NCI-H2107 treated with DMSO at 0.1 percent for 48 hours (cell line): ENCODE data around the gene PEAK3.

Experiments
- DNase-seq: peaks from one replicate; lab custom pipeline; 2025; ENCODE audit not compliant: unreplicated experiment; lab: John Stamatoyannopoulos, UW

Gene PEAK3

DNA sequence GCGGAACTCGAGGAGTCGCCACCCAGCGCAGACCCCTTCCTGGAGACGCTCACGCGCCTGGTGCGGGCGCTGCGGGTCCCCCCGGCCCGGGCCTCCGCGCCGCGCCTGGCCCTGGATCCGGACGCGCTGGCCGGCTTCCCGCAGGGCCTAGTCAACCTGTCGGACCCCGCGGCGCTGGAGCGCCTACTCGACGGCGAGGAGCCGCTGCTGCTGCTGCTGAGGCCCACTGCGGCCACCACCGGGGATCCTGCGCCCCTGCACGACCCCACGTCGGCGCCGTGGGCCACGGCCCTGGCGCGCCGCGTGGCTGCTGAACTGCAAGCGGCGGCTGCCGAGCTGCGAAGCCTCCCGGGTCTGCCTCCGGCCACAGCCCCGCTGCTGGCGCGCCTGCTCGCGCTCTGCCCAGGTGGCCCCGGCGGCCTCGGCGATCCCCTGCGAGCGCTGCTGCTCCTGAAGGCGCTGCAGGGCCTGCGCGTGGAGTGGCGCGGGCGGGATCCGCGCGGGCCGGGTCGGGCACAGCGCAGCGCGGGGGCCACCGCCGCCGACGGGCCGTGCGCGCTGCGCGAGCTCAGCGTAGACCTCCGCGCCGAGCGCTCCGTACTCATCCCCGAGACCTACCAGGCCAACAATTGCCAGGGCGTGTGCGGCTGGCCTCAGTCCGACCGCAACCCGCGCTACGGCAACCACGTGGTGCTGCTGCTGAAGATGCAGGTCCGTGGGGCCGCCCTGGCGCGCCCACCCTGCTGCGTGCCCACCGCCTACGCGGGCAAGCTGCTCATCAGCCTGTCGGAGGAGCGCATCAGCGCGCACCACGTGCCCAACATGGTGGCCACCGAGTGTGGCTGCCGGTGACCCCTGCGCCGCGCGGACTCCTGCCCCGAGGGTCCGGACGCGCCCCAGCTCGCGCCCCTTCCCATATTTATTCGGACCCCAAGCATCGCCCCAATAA, 30.6 kb downstream of the PEAK3 start:
- no peak for DNase-seq

GRCh38 chr19:2250766-2251105, 31.2 kb downstream of the PEAK3 start:
- DNase-seq = no peak

GRCh38 chr19:2249880-2250765, 31.9 kb downstream of the PEAK3 start:
- DNase-seq = no peak

DNA sequence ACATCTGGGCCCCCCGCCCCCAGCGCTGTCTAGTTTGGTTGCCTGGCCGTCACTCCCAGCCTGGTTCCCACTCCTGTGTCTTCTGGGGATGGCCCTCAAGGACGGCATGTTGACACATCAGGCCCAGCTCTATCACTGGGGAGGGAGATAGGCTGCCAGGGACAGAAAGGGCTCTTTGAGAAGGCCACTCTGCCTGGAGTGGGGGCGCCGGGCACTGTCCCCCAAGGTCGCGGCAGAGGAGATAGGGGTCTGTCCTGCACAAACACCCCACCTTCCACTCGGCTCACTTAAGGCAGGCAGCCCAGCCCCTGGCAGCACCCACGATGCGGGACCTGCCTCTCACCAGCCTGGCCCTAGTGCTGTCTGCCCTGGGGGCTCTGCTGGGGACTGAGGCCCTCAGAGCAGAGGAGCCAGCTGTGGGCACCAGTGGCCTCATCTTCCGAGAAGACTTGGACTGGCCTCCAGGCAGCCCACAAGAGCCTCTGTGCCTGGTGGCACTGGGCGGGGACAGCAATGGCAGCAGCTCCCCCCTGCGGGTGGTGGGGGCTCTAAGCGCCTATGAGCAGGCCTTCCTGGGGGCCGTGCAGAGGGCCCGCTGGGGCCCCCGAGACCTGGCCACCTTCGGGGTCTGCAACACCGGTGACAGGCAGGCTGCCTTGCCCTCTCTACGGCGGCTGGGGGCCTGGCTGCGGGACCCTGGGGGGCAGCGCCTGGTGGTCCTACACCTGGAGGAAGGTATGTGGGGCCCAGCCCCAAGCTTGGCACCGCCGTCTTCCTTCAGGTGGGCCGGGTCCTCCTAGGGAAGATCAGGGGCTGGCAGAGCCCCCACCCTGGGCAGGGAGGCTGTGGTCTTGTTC, 32.7 kb downstream of the PEAK3 start, which contains the start of gene AMH:
TSS of gene AMH (plus strand) at position 314 of the 857 bp plus-strand sequence. CDS start at position 324, 10 bp downstream.
- no peak for DNase-seq

- DNase-seq = no peak
These were observed 33.6 kb downstream of the PEAK3 start for GRCh38 chr19:2248136-2249009.

GRCh38 chr19:2247433-2248101, 34.4 kb downstream of the PEAK3 start:
- DNase-seq = no peak

GRCh38 chr19:2246801-2247361, 35.1 kb downstream of the PEAK3 start:
- no peak for DNase-seq

- DNase-seq = no peak
These were observed 35.9 kb downstream of the PEAK3 start for GRCh38 chr19:2246014-2246620.

DNA sequence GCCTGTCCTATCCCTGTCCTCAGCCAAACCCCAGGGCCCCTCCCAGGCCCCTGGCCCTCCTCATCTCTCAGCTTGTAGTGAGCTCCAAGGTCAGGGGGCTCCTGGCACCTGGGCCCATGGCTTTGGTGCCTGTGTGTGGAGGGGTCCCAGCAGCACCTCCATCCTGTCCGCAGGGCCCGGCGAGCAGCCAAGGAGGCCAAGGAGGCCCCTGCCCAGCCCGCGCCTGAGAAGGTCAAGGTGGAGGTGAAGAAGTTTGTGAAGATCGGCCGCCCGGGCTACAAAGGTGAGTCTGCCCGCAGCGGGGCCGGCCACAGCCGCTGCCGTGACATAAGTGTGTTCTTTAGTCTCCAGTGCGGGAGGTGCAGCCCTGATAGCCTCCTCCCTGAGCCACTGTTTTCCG, 36.7 kb downstream of the PEAK3 start:
- DNase-seq = no peak

- DNase-seq = peak; percentile 39
These were observed 37.5 kb downstream of the PEAK3 start for GRCh38 chr19:2244486-2244885.

DNA sequence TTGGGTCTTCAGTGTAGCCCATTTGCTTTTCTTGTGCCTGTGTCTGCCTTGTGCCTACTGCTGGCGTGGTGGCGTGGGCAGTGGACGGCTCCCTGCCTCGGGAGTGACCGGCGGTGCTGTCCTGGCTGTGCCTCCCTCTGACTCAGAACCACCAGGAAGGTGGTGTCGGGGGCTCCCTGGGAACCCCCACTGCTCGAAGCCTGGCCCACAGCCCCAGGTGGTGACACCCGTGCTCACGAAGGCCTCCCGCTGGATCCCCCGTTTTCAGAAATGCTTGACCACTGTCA, 37.9 kb downstream of the PEAK3 start:
- no peak for DNase-seq

- peak; percentile 32 for DNase-seq
These were observed 38.5 kb downstream of the PEAK3 start for GRCh38 chr19:2243274-2244124.

GRCh38 chr19:2242816-2243215, 39.2 kb downstream of the PEAK3 start:
- DNase-seq = no peak

DNA sequence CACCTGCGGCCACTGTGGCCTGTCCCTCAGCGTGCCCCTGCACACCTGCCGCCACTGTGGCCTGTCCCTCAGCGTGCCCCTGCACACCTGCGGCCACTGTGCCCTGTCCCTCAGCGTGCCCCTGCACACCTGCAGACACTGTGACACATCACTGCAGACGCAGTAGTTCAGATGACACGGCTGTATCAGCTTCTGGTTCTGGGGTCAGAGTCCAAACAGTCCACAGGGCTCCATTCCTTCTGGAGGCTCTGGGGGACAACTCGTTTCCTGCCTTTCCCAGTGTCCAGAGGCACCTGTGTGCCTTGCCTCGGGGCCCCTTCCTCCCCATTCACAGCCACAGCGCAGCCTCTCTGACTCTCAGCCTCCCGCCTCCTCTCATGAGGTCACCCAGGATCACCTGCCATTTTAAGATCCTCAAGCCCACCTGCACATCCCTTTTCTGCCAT, 39.9 kb downstream of the PEAK3 start:
- no peak for DNase-seq

GRCh38 chr19:2240881-2241760, 40.9 kb downstream of the PEAK3 start:
- no peak for DNase-seq

DNA sequence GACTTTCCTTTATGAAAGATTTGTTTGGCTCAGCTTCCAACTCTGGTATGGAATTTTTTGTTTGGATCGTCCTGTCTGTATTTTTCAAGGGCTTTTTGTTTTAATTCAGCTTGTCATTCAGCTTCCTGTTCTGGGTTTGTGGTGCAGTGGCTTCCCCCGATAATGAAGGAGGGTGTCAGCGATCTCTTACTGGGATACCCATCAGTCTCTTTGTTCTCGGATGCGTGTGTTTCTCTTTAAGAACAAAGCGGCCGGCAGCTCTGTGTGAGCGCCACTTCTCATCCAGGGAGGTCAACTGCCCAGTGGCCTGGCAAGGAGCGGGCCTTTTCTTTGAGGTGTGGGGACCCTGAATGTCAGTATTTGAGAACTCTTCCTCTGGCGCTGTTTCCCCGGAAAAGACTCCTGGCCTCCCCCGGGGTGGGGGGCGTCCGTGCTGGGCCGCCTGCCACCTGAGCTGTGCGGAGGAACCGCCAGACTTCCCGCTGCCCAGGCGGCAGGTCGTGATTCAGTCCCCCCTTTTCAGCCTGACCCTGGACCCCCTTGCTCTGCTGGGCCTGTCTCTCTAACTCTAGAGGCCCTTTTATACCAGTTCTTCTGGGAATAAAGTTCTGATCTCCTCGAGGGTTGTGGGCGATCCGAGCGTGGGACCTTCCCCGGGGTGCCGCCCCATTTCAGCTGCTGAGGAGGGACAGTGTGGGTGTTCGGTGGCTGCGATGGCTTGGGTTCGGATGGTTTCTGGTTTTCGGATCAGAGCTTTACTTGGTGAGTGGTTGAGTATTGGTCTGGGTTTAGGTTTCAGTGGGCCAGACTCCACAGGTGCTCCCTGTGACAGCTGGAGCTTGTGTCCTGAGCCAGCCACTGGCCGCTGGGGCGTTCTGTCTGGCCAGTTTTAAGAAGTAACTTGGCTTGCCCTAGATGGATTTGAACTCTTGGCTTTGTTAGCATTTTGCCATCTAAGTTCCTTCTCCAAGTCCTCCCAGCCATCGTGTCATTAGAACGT, 41.9 kb downstream of the PEAK3 start:
- no peak for DNase-seq
